ENCODE data around the gene GRIK3. TPM values are rescaled to one million over a fixed set of nuclear protein-coding genes. Genes with fewer than 3 reads are reported as not detected.

The GRIK3 gene
- total and polyA plus RNA-seq, 2 experiments from 2014 or later = 0.31 to 2.9 TPM

- TF ChIP-seq, protein P1, sequence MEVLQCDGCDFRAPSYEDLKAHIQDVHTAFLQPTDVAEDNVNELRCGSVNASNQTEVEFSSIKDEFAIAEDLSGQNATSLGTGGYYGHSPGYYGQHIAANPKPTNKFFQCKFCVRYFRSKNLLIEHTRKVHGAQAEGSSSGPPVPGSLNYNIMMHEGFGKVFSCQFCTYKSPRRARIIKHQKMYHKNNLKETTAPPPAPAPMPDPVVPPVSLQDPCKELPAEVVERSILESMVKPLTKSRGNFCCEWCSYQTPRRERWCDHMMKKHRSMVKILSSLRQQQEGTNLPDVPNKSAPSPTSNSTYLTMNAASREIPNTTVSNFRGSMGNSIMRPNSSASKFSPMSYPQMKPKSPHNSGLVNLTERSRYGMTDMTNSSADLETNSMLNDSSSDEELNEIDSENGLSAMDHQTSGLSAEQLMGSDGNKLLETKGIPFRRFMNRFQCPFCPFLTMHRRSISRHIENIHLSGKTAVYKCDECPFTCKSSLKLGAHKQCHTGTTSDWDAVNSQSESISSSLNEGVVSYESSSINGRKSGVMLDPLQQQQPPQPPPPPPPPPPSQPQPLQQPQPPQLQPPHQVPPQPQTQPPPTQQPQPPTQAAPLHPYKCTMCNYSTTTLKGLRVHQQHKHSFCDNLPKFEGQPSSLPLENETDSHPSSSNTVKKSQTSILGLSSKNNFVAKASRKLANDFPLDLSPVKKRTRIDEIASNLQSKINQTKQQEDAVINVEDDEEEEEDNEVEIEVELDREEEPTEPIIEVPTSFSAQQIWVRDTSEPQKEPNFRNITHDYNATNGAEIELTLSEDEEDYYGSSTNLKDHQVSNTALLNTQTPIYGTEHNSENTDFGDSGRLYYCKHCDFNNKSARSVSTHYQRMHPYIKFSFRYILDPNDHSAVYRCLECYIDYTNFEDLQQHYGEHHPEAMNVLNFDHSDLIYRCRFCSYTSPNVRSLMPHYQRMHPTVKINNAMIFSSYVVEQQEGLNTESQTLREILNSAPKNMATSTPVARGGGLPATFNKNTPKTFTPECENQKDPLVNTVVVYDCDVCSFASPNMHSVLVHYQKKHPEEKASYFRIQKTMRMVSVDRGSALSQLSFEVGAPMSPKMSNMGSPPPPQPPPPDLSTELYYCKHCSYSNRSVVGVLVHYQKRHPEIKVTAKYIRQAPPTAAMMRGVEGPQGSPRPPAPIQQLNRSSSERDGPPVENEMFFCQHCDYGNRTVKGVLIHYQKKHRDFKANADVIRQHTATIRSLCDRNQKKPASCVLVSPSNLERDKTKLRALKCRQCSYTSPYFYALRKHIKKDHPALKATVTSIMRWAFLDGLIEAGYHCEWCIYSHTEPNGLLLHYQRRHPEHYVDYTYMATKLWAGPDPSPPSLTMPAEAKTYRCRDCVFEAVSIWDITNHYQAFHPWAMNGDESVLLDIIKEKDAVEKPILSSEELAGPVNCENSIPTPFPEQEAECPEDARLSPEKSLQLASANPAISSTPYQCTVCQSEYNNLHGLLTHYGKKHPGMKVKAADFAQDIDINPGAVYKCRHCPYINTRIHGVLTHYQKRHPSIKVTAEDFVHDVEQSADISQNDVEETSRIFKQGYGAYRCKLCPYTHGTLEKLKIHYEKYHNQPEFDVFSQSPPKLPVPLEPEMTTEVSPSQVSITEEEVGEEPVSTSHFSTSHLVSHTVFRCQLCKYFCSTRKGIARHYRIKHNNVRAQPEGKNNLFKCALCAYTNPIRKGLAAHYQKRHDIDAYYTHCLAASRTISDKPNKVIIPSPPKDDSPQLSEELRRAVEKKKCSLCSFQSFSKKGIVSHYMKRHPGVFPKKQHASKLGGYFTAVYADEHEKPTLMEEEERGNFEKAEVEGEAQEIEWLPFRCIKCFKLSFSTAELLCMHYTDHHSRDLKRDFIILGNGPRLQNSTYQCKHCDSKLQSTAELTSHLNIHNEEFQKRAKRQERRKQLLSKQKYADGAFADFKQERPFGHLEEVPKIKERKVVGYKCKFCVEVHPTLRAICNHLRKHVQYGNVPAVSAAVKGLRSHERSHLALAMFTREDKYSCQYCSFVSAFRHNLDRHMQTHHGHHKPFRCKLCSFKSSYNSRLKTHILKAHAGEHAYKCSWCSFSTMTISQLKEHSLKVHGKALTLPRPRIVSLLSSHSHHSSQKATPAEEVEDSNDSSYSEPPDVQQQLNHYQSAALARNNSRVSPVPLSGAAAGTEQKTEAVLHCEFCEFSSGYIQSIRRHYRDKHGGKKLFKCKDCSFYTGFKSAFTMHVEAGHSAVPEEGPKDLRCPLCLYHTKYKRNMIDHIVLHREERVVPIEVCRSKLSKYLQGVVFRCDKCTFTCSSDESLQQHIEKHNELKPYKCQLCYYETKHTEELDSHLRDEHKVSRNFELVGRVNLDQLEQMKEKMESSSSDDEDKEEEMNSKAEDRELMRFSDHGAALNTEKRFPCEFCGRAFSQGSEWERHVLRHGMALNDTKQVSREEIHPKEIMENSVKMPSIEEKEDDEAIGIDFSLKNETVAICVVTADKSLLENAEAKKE (CRISPR knock-in tag; IDR thresholded peaks at IDR 0.05) = no peak
- TF ChIP-seq CREB1 (CRISPR knock-in tag; IDR thresholded peaks at IDR 0.05; ENCODE audit: low read depth) (no peak), REST (IDR thresholded peaks at IDR 0.05; ENCODE audit: unreplicated experiment) (no peak), JUNB (IDR thresholded peaks at IDR 0.05; ENCODE audit: unreplicated experiment) (no peak), ZNF331 (CRISPR knock-in tag; IDR thresholded peaks at IDR 0.05; ENCODE audit: low read depth) (no peak), POLR2AphosphoS5 (IDR thresholded peaks at IDR 0.05; ENCODE audit: low read depth) (no peak), ETS1 (IDR thresholded peaks at IDR 0.05) (no peak), NANOG (IDR thresholded peaks at IDR 0.05; ENCODE audit: borderline replicate concordance) (no peak), STAT1 (IDR thresholded peaks at IDR 0.05; ENCODE audit: unreplicated experiment) (no peak), EZH2phosphoT487 (IDR thresholded peaks at IDR 0.05; ENCODE audit: unreplicated experiment) (no peak)
- TF ChIP-seq, protein P2, sequence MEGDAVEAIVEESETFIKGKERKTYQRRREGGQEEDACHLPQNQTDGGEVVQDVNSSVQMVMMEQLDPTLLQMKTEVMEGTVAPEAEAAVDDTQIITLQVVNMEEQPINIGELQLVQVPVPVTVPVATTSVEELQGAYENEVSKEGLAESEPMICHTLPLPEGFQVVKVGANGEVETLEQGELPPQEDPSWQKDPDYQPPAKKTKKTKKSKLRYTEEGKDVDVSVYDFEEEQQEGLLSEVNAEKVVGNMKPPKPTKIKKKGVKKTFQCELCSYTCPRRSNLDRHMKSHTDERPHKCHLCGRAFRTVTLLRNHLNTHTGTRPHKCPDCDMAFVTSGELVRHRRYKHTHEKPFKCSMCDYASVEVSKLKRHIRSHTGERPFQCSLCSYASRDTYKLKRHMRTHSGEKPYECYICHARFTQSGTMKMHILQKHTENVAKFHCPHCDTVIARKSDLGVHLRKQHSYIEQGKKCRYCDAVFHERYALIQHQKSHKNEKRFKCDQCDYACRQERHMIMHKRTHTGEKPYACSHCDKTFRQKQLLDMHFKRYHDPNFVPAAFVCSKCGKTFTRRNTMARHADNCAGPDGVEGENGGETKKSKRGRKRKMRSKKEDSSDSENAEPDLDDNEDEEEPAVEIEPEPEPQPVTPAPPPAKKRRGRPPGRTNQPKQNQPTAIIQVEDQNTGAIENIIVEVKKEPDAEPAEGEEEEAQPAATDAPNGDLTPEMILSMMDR (conservative IDR thresholded peaks at IDR 0.05; ENCODE audit: low read depth in 2 of 2) = no peak
Measured at GRCh38 chr1:36934061-36934460, 100.3 kb downstream of the GRIK3 start (continued).
